ENCODE measurements around the gene KCNK5. TPM values are rescaled to one million over a fixed set of nuclear protein-coding genes. Genes with fewer than 3 reads are reported as not detected.

The KCNK5 gene
- total RNA-seq, 1 experiment from 2014 or later = 19.8 TPM

- intact Hi-C loops (cut with micrococcal nuclease; ENCODE audit: unreplicated experiment) = no loop called here
- Mint-ChIP-seq H3K4me1 (ENCODE audit: low read depth, unreplicated experiment) (peaks cover 28% of the 10 kb centered on the region), H3K27ac (ENCODE audit: unreplicated experiment) (no peak overlapping the region), H3K9me3 (ENCODE audit: unreplicated experiment) (no peaks in the 10 kb centered on the region), H3K27me3 (ENCODE audit: insufficient read depth, unreplicated experiment) (no peaks in the 10 kb centered on the region), H3K36me3 (ENCODE audit: insufficient read depth, unreplicated experiment) (peaks cover 72% of the 10 kb centered on the region), H3K4me3 (ENCODE audit: unreplicated experiment) (no peak overlapping the region)
- Histone ChIP-seq H3K9me3 (no peaks in the 10 kb centered on the region), H3K4me3 (ENCODE audit: low read depth, low read length) (no peak overlapping the region), H3K36me3 (ENCODE audit: control insufficient read depth, insufficient read depth, low read length) (peaks cover 13% of the 10 kb centered on the region), H3K27me3 (replicated peaks; ENCODE audit: control insufficient read depth, insufficient read depth, low read length) (no peaks in the 10 kb centered on the region), H3K4me1 (peaks cover 7% of the 10 kb centered on the region)
- ChIA-PET POLR2A (no interaction called here), CTCF (interaction anchor here (0.6 to 1.9 kb wide), 4 partner anchors 13 to 112 kb away, joined by 4 to 12 read pairs (median 5); no protein-coding TSS in a partner anchor)
- BruUV-seq (replicated peaks) = no TSS peak
- no peak for TF ChIP-seq CTCF (IDR thresholded peaks at IDR 0.05; ENCODE audit: insufficient read depth in 1 of 2, low read depth in 1 of 2, low read length in 1 of 2, severe bottlenecking in 1 of 2, unreplicated experiment in 1 of 2)
- no peak for DNase-seq
These were observed 37.9 kb downstream of the KCNK5 start for GRCh38 chr6:39191236-39191930.

- no peak for DNase-seq
- Mint-ChIP-seq H3K27ac (ENCODE audit: unreplicated experiment) (no peak overlapping the region), H3K27me3 (ENCODE audit: insufficient read depth, unreplicated experiment) (no peaks in the 10 kb centered on the region), H3K4me1 (ENCODE audit: low read depth, unreplicated experiment) (peaks cover 33% of the 10 kb centered on the region), H3K9me3 (ENCODE audit: unreplicated experiment) (no peaks in the 10 kb centered on the region), H3K4me3 (ENCODE audit: unreplicated experiment) (no peak overlapping the region), H3K36me3 (ENCODE audit: insufficient read depth, unreplicated experiment) (peaks cover 73% of the 10 kb centered on the region)
- Histone ChIP-seq H3K36me3 (ENCODE audit: control insufficient read depth, insufficient read depth, low read length) (peaks cover 14% of the 10 kb centered on the region), H3K9me3 (no peaks in the 10 kb centered on the region), H3K4me1 (peaks cover 5% of the 10 kb centered on the region), H3K4me3 (ENCODE audit: low read depth, low read length) (no peak overlapping the region), H3K27me3 (replicated peaks; ENCODE audit: control insufficient read depth, insufficient read depth, low read length) (no peaks in the 10 kb centered on the region)
- intact Hi-C loops (cut with micrococcal nuclease; ENCODE audit: unreplicated experiment) = loop anchor here (1.0 kb wide), 1 partner anchor 113 kb away; no protein-coding TSS in a partner anchor
- no peak for TF ChIP-seq CTCF (IDR thresholded peaks at IDR 0.05; ENCODE audit: insufficient read depth in 1 of 2, low read depth in 1 of 2, low read length in 1 of 2, severe bottlenecking in 1 of 2, unreplicated experiment in 1 of 2)
- ChIA-PET POLR2A (no interaction called here), CTCF (interaction anchor here (0.8 to 1.9 kb wide), 13 partner anchors 11 to 216 kb away, joined by 3 to 22 read pairs (median 4); no protein-coding TSS in a partner anchor)
- no TSS peak for BruUV-seq (replicated peaks)
These were observed 38.6 kb downstream of the KCNK5 start for GRCh38 chr6:39190545-39191235.

GRCh38 chr6:39189915-39190544 is 39.2 kb downstream of the KCNK5 start:
- H3K27me3 Mint-ChIP-seq (ENCODE audit: insufficient read depth, unreplicated experiment) = no peaks in the 10 kb centered on the region
- intact Hi-C loops (cut with micrococcal nuclease; ENCODE audit: unreplicated experiment) = loop anchor here (1.0 kb wide), 1 partner anchor 113 kb away; no protein-coding TSS in a partner anchor
- H3K4me3 Mint-ChIP-seq (ENCODE audit: unreplicated experiment) = no peak overlapping the region
- no peaks in the 10 kb centered on the region for H3K9me3 ChIP-seq
- no TSS peak for BruUV-seq (replicated peaks)
- CTCF ChIA-PET = interaction anchor here (0.6 to 1.9 kb wide), 15 partner anchors 11 to 215 kb away, joined by 3 to 22 read pairs (median 4); no protein-coding TSS in a partner anchor
- H3K36me3 ChIP-seq (ENCODE audit: control insufficient read depth, insufficient read depth, low read length) = peaks cover 7% of the 10 kb centered on the region; the same call in 1 of the 2 replicates
- H3K4me3 ChIP-seq (ENCODE audit: low read depth, low read length) = no peak overlapping the region
- peaks cover 10% of the 10 kb centered on the region for H3K4me1 ChIP-seq
- H3K27me3 ChIP-seq (replicated peaks; ENCODE audit: control insufficient read depth, insufficient read depth, low read length) = no peaks in the 10 kb centered on the region
- peaks cover 37% of the 10 kb centered on the region for H3K4me1 Mint-ChIP-seq (ENCODE audit: low read depth, unreplicated experiment)
- TF ChIP-seq CTCF (IDR thresholded peaks at IDR 0.05; ENCODE audit: insufficient read depth in 1 of 2, low read depth in 1 of 2, low read length in 1 of 2, severe bottlenecking in 1 of 2, unreplicated experiment in 1 of 2) = peak; percentile 42 to 73
- POLR2A ChIA-PET = no interaction called here
- peak overlapping the region; percentile 25 for H3K27ac Mint-ChIP-seq (ENCODE audit: unreplicated experiment)
- H3K9me3 Mint-ChIP-seq (ENCODE audit: unreplicated experiment) = no peaks in the 10 kb centered on the region
- peak; percentile 67 for DNase-seq
- peaks cover 72% of the 10 kb centered on the region for H3K36me3 Mint-ChIP-seq (ENCODE audit: insufficient read depth, unreplicated experiment)

Data from Caco-2 (cell line).